GM12801 (cell line): ENCODE data around the gene TNFRSF17.

Experiments
- CTCF ChIP-seq: IDR thresholded peaks from one replicate; pipeline ENCODE4 v1.5.1; 2011; ENCODE audit warnings: control low read depth; ENCODE audit not compliant: insufficient read length; ENCODE audit errors: extremely low read depth

The TNFRSF17 gene

GRCh38 chr16:11950388-11950787 is 14.6 kb upstream of the TNFRSF17 start:
- TF ChIP-seq CTCF, result no peak

- no peak for TF ChIP-seq CTCF
Measured at GRCh38 chr16:11955713-11956123, 9.3 kb upstream of the TNFRSF17 start.

- no peak for TF ChIP-seq CTCF
Measured at GRCh38 chr16:11956558-11956957, 8.5 kb upstream of the TNFRSF17 start.

- TF ChIP-seq CTCF, result no peak
Measured at GRCh38 chr16:11957591-11958395, 7.2 kb upstream of the TNFRSF17 start.

GRCh38 chr16:11963706-11964105 is 1.3 kb upstream of the TNFRSF17 start:
- TF ChIP-seq CTCF, result no peak

GRCh38 chr16:11966173-11966572 is 1.2 kb downstream of the TNFRSF17 start:
- TF ChIP-seq CTCF, result no peak

- no peak for TF ChIP-seq CTCF
Measured at GRCh38 chr16:11967195-11967911, 2.3 kb downstream of the TNFRSF17 start.
